NCI-H460 (cell line): ENCODE data around the gene ADAMTS8. TPM values are rescaled to one million over a fixed set of nuclear protein-coding genes. Genes with fewer than 3 reads are reported as not detected.

ENCODE experiments used
- DNase-seq: peaks from one replicate; pipeline ENCODE4 v3.0.0-alpha.2; 2016; ENCODE audit warnings: low read depth; ENCODE audit errors: extremely low read depth
- total RNA-seq: library from RNA; depleted of rRNA; stranded (reverse); fragments of >200 nt; shearing (Covaris generic); gene quantifications from 2 replicates; pipeline ENCODE4 v1.2.3, GENCODE V29; 2014

Gene ADAMTS8
- total RNA-seq, 1 experiment from 2014 or later, result 0.02 TPM

GRCh38 chr11:130403271-130403804, 25.1 kb downstream of the ADAMTS8 start:
- no peak for DNase-seq

DNA sequence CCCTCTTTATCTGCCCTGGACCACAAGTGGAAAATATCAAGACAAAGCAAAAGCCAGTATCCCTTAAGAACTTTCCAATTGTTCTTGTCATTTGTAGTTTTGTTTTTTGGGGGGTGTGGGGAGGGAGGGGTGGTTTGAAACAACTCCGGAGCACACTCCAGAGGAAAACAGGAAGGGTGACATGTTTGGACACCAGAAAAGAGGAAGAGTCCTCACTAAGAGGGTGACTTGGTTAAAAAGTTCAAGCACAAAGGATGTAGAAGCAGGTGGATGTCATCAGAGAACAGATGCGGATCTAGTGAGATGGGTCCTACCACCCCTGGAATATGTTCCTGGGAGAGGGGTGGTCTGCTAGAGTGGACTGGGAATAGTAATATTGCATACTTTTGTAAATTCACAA, 25.8 kb downstream of the ADAMTS8 start:
- no peak for DNase-seq

DNA sequence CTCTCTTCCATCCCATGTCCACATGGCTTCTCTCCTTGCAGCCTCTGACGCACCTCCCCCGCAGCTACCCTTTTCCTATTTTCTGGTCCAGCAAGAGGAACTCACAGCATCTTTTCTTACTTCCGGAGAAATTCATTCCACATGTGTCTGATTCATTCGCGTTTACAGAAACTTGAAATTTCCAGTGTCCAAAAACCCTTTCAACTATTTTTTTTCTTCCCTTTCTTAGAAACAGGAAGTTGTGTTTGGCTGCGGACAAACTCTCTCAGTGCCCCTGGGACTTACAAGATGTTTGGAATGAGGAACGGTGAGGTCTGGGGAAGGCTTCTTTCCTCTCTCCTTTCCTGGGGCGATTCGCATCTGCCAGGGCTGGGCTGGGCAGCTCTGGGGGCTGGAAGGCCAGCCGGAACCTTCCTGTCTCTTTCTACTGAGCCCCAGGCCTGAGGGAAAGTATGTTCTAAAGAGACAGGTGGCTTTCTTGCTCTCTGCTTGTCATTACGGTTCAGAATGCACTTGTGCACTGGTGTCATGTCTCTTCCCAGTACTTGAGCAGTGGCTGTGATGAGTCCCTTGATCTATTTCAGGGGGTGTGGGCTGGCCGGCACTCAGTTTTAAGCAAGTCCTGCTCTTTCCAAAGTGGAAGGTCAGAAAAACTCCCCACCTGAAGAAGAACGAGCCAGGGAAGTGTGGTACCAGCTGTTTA, 27.5 kb downstream of the ADAMTS8 start:
- no peak for DNase-seq

DNA sequence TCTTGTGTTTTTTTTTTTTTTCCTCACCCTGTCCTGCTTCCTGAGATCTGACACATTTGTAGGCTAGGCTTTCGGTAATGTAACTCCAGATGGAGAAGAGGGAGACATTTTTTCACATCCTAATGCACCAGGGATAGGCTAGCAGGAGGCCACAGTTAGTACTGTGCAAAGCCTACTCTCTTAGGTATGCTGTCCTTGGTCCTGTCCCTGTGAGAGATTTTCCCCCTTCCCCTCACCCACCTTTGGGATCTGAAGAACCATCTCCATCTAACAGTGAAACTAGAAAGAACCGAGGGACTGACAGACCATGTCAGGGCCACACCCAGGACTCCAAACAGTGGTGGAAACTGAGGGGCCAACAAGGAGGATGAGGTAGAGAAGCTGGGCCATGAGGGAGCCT, 29.2 kb downstream of the ADAMTS8 start:
- DNase-seq, result no peak

GRCh38 chr11:130397780-130398179, 30.6 kb downstream of the ADAMTS8 start:
- DNase-seq, result no peak

DNA sequence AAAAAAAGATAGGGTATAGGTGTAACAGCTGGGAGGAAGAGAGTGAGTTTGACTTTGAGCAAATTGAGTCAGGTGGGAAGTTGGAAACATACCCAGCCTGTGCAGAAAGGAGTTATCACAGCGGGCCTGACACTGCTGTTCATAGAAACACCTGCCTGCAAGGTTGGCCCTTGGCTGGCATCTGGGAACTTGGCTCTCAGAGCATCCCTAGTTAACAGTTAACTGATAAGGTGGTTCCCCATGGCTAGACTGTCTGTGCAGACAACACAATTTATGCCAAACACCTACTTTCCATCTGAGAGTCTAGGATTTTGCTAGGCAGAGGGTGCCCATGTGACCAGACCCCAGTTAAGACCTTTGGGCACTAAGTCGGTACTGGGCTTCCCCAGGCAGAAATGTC, 31.4 kb downstream of the ADAMTS8 start:
- no peak for DNase-seq

DNA sequence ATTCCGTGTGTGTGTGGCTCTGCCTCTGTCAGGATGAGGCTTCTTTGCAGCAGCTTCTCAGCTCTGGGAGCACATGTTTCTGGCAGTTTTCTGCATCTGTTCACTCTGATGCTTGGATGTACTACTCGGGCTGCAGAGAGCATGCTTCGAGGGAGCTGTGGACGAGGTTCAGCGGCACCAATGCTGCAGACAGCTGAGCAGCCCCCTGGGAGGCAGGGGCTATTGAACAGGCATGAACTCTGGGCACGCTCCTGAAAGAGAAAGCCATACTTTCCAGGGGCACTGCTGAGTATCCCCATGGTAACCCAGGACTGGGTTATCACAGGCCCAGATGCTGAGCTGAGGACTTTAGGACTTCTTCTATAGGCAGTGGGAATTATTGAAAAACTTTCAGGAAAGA, 33.8 kb downstream of the ADAMTS8 start:
- no peak for DNase-seq

DNA sequence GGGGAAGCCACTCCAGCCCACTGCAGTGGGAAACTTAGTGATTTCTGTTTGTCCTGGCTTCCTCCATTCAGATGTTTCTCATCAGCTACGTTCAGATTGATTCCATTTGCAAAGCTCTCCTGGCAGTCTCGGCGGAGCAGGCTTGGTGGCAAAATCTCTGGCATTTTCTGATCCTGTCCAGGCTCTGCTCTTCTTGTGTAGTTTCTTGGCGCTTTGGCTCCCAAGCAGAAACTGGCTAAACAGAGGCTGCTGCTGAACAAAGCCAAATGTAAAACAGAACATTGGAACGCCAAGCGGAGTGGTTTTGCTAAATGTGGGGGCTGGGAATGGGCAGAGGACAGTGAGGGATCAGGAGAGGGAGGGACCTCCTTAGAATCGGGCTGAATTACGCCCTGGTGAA, 36.7 kb downstream of the ADAMTS8 start:
- DNase-seq, result no peak

- DNase-seq, result peak; percentile 23
Observed at GRCh38 chr11:130390071-130390758, 38.2 kb downstream of the ADAMTS8 start.

GRCh38 chr11:130389335-130389935, 39.0 kb downstream of the ADAMTS8 start:
- no peak for DNase-seq

DNA sequence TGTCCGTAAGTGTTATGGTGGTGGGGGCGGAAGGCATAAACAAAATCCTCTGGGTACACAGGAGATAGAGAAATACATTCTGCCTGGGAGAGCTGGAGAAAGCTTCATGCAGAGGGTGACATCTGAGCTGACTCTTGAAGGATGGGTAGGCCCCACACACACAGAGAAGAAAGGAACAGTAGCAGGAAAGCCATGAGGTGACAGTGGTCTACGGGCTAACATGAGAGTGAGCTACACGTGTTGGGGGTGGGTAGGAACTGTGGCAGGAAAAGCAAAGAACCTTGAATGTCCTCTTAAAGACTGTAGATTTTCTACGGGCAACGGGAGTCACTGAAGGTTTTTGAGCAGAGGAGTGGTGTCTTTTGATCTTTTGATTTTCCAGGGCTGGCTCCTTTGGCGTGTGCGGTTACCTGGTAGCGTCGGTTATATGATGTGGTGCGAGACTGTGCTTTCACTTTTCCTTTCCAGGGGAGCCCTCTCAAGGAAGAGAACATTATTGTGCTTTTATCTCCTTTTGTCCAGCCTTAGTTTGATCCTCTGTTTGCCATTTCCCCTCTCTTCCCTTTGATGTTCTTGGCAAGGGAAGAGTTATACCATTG, 39.7 kb downstream of the ADAMTS8 start:
- no peak for DNase-seq

- no peak for DNase-seq
Observed at GRCh38 chr11:130386056-130386455, 42.4 kb downstream of the ADAMTS8 start.

- DNase-seq, result no peak
Observed at GRCh38 chr11:130383344-130384211, 44.8 kb downstream of the ADAMTS8 start.

DNA sequence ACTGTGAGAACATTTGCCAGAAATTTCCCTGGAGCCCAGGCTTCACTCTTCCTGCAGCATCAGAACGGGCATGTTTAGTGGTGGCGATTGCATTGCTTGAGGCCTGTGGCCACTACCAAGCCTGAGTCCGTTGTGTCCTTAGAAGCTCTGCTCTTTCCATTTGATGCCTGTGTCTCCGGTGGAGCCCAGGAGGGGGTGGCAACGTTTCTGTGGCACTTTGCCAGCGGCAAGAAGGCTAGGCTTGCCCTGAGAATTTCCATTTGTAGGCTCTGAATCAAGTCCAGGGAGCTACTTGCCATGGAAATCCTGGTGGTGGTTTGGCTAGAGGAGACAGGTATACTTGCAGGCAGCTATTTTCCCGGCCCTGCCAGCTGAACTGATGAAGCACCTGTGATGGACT, 47.1 kb downstream of the ADAMTS8 start:
- no peak for DNase-seq

GRCh38 chr11:130380778-130381177, 47.6 kb downstream of the ADAMTS8 start:
- no peak for DNase-seq

- DNase-seq, result no peak
Observed at GRCh38 chr11:130379276-130379675, 49.1 kb downstream of the ADAMTS8 start.

- no peak for DNase-seq
Observed at GRCh38 chr11:130370845-130371590, 57.4 kb downstream of the ADAMTS8 start.

GRCh38 chr11:130369713-130370112, 58.7 kb downstream of the ADAMTS8 start:
- DNase-seq, result no peak

DNA sequence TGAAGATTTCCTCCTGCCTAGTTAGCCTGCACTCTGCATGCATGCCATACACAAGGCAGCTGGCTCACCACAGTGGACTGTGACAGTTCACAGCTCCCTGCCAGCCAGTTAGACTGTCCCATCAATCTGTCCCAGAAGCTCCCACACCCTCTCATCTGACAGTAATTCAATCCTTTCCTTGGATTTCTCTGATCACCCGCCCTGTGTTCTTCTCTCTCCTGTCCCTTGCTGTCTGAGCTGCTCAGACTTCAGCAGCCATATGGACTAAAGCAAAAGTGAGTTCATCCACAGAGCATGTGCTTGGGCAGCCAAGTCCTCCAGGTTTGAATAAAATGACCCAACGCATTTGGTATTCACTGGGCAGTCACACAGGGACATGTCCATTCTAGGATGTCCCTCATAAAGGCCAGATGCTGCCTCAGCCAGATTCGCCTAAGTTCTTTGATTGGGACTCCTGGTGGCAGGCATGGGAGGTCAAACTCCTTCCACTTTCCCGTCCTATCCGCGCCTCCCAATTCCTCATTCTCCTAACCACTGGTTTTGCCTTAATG, 59.2 kb downstream of the ADAMTS8 start:
- DNase-seq, result no peak
